GM12872 (cell line): ENCODE results near the gene EPGN.

Source experiments
- TF ChIP-seq, protein P1 (sequence below): IDR thresholded peaks from 3 replicates; pipeline ENCODE4 v1.5.1; 2011; ENCODE audit warnings: low read depth, mild to moderate bottlenecking, low read length, moderate library complexity; ENCODE audit not compliant: insufficient read depth

The EPGN gene

DNA sequence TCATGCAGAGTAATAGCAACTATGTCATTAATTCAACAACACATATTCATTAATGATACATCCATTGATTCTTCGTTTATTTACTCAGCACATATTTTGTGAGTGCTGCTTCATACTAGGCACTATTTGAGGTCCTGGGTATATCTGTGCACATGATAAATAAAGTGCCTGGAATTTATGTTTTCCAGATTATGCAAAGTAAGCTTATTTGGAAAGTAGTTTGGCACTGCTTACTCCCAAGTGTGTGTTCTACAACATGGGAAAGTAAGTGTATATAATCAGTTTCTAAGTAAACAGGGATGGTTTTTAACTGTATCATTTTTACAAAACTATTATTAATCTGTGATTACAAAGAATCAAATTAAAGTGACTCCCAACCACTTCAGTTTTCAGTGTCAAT, 16.8 kb upstream of the EPGN start:
- TF ChIP-seq, protein P1, sequence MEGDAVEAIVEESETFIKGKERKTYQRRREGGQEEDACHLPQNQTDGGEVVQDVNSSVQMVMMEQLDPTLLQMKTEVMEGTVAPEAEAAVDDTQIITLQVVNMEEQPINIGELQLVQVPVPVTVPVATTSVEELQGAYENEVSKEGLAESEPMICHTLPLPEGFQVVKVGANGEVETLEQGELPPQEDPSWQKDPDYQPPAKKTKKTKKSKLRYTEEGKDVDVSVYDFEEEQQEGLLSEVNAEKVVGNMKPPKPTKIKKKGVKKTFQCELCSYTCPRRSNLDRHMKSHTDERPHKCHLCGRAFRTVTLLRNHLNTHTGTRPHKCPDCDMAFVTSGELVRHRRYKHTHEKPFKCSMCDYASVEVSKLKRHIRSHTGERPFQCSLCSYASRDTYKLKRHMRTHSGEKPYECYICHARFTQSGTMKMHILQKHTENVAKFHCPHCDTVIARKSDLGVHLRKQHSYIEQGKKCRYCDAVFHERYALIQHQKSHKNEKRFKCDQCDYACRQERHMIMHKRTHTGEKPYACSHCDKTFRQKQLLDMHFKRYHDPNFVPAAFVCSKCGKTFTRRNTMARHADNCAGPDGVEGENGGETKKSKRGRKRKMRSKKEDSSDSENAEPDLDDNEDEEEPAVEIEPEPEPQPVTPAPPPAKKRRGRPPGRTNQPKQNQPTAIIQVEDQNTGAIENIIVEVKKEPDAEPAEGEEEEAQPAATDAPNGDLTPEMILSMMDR = no peak

DNA sequence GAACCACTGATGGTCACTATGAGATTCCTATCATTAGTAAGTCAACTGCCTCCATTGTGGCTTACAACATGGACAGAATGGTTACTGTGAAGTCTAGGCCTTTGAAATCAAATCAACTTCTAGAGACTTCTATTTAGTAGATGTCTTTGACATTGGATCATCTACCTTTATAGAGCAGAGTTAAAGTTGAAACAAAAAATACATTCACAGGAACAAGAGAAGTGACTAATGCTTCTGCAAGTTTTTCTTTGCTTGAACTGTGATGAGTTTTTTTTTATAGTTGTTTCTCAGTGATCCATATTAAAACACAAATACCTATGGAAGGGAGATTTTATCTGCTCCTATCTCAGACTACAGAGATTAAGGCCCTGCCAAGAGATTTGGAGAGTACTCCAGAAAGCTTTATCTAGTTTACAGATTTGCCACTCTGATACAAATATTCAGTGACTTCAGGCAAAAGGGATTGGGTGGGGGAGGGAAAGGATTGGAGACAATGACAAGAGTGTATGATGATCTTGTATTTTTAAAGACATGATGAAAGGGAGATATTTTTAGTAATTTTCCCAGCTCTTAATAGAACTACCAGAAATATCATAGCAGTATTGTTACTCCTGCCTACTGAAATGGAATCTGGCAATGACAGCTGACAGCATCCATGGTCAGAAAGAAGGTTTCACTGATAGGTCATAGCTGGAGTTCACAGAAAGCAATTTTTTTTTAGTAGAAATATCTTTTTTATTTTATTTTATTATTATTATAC, 16.0 kb upstream of the EPGN start:
- TF ChIP-seq, protein P1 = no peak

DNA sequence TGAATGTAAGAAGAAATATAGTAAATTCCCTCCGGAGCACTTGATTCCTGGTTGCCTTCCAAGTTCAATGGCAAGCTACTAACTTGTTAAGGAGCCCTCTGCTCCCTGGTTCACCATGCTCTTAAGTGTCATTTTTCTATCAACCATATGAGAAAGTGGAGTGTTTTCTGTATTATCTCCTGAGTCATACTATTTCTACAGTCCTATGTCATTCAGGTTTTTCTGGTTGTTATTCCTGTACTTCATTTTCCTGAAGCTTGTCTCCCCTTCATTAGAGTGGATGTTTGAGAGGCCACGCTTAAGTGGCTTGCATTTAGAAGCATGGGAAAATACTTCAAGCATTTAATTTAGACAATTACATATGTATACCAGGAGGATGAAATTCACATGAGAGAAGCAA, 14.7 kb upstream of the EPGN start:
- TF ChIP-seq, protein P1 = no peak

DNA sequence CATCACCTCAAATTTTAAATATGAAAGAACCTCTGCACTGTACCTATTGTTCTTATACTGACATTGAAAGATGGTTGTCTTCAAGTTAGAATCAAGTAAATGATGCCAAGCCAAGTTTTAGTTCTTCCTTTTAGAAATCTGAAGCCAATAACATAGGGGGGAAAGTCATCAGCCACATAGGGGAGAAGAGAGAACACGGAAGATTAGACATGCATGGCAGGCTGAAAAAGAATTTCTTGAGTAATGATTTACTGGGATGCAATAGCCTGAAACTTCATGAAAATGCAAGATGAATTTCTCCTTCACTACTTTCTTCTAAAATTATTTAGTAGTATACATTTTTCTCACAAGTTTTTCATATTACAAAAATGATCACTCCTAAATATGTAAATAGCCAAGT, 13.6 kb upstream of the EPGN start:
- TF ChIP-seq, protein P1 = no peak

DNA sequence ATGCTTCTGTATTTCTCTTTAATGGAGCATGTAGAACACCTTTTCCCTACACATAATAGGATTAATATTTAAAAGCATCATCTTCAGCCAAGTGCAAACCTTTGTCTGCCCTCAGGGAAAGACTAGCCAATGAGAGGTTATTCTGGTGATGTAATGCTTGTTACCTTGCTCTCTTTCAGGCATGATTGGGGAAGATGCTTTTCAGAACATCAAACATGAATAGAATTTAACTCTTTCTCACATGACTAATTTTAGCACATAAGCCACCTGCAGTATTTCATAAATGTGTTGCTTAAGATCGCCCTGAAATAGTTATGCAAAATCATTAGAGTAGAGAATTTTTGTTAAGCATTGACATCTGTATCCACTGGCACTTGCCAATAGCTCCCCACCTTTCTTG, 10.7 kb upstream of the EPGN start:
- TF ChIP-seq, protein P1 = no peak

DNA sequence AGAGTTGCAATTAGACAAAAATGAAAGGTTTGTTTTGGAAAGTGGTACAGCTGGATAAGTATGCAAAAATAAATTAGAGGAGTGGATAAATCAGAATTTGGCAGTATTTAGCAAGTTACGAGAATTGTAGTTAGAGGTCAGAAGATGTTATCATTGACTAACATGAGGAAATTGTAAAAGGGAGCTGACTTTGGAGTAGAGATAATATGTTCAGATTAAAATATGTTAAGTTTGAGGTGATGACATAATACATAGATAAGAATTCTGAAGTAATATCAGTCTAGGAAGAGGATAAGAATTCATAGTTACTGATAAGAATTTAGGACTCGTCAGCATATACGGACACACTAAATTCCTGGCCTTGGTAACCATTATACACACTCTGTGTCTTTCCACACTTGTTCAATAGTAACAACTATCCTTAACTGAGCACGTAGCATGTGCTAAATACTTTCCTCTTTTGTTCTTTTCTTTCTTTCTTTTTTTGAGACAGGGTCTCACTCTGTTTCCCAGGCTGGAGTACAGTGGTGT, 4.1 kb upstream of the EPGN start:
- TF ChIP-seq, protein P1 = no peak

DNA sequence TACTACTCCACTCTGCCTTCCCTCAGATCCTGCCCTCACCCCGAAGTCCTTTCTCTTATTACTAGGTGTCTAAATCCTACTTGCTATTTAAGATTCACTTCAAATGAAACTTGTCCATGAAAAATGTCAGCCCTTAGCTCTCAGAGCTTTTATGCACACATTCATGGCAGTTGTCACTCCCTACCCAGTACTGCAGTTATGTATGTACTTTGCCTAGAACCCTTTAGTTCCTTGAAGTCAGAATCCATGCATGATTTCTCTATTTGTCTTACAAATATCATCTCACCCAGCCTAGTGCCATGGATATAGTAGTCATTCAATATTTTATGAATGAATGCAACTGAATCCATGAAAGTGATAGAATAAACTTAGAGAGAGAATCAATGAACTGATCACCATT, 3.3 kb upstream of the EPGN start:
- TF ChIP-seq, protein P1 = no peak

DNA sequence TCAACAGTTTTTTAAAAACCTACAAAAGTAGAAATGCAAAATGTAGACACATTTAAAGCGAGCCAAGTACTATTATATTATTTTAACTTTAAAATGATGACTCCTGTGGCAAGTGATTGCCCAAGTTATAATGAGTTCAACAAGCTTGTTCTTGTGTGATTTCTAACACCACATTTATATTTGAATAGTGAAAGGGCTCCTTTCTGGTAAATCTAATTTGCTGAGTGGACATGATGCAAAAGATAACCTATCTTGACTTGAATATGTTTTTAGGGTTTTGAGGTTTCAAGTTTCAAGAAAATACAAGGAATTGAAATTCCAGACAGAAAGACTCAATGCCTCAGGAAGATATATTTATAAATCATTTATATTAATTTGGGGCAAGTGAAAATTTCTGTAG, 1.1 kb upstream of the EPGN start:
- TF ChIP-seq, protein P1 = no peak
